HEK293 (cell line): ENCODE results near the gene LY6G5B.

Source experiments
- CTCF ChIA-PET: fragments of 350-600 bp; formaldehyde crosslinking; extraction: SDS; loops from one replicate; lab custom pipeline; 2021; ENCODE audit warnings: antibody characterized with exemption; lab: Yijun Ruan, JAX
- POLR2A ChIA-PET: fragments of 300-600 bp; formaldehyde crosslinking; extraction: SDS; loops from one replicate; lab custom pipeline; 2020; ENCODE audit warnings: antibody characterized with exemption, inconsistent platforms; lab: Yijun Ruan, JAX
- H3K27ac ChIP-seq: fragments of 200-500 bp; sonication (Bioruptor generic); 2 replicates; pipeline ENCODE4 v1.5.1; 2014; ENCODE audit warnings: low read depth, low read length, control low read depth, inconsistent platforms; ENCODE audit errors: extremely low read depth
- H3K36me3 ChIP-seq, 2 experiments: fragments of 200-500 bp in 1 of 2; sonication (Bioruptor generic) in 1 of 2; 1 replicate in 1 of 2; 2 replicates in 1 of 2; pipeline ENCODE4 v1.5.1; 2014 to 2017; ENCODE audit warnings: inconsistent platforms in 2 of 2, low read length in 2 of 2; ENCODE audit not compliant: control insufficient read depth in 2 of 2, insufficient read depth in 1 of 2
- H3K4me1 ChIP-seq: fragments of 200-500 bp; sonication (Bioruptor generic); 2 replicates; pipeline ENCODE4 v1.5.1; 2014; ENCODE audit warnings: mild to moderate bottlenecking, low read length, inconsistent platforms; ENCODE audit not compliant: control insufficient read depth, insufficient read depth
- H3K4me3 ChIP-seq: 2 replicates; pipeline ENCODE4 v1.5.1; 2011; ENCODE audit warnings: low read depth, mild to moderate bottlenecking, control low read depth, low read length, moderate library complexity
- H3K9me3 ChIP-seq: fragments of 200-500 bp; sonication (Bioruptor generic); 2 replicates; pipeline ENCODE4 v1.5.1; 2014; ENCODE audit warnings: low read depth, low read length, inconsistent platforms; ENCODE audit not compliant: control insufficient read depth, insufficient read depth
- EGR2 ChIP-seq: fragments of 450-650 bp; formaldehyde crosslinking; IDR thresholded peaks from 2 replicates; pipeline ENCODE4 v1.5.1; 2016; ENCODE audit warnings: low read depth, missing biosample characterization, missing genetic modification characterization
- KLF8 ChIP-seq: fragments of 450-650 bp; formaldehyde crosslinking; IDR thresholded peaks from 2 replicates; pipeline ENCODE4 v1.5.1; 2016; ENCODE audit warnings: missing biosample characterization, missing genetic modification characterization
- MZF1 ChIP-seq: fragments of 450-650 bp; formaldehyde crosslinking; IDR thresholded peaks from 2 replicates; pipeline ENCODE4 v1.5.1; 2017; ENCODE audit warnings: missing biosample characterization, missing genetic modification characterization, borderline replicate concordance
- OSR2 ChIP-seq: fragments of 450-650 bp; formaldehyde crosslinking; IDR thresholded peaks from 2 replicates; pipeline ENCODE4 v1.5.1; 2016; ENCODE audit warnings: missing biosample characterization, missing genetic modification characterization
- PATZ1 ChIP-seq: fragments of 450-650 bp; formaldehyde crosslinking; IDR thresholded peaks from 2 replicates; pipeline ENCODE4 v1.5.1; 2016; ENCODE audit warnings: missing biosample characterization, missing genetic modification characterization
- PBX3 ChIP-seq: sonication (generic); formaldehyde crosslinking; IDR thresholded peaks from 2 replicates; pipeline ENCODE4 v1.8.1; 2022; ENCODE audit warnings: mild to moderate bottlenecking, moderate library complexity, missing genetic modification reagents
- REPIN1 ChIP-seq: fragments of 450-650 bp; formaldehyde crosslinking; IDR thresholded peaks from 2 replicates; pipeline ENCODE4 v1.5.1; 2017; ENCODE audit warnings: missing biosample characterization, missing genetic modification characterization, low read depth
- SP2 ChIP-seq: fragments of 450-650 bp; formaldehyde crosslinking; IDR thresholded peaks from 2 replicates; pipeline ENCODE4 v1.5.1; 2016; ENCODE audit warnings: missing biosample characterization, missing genetic modification characterization
- SP3 ChIP-seq: fragments of 450-650 bp; formaldehyde crosslinking; IDR thresholded peaks from 2 replicates; pipeline ENCODE4 v1.5.1; 2016; ENCODE audit warnings: missing biosample characterization, missing genetic modification characterization
- SP7 ChIP-seq: fragments of 450-650 bp; formaldehyde crosslinking; IDR thresholded peaks from 2 replicates; pipeline ENCODE4 v1.5.1; 2016; ENCODE audit warnings: missing biosample characterization, missing genetic modification characterization
- ZBTB26 ChIP-seq: fragments of 450-650 bp; formaldehyde crosslinking; optimal IDR thresholded peaks from 2 replicates; pipeline ENCODE3; 2016; ENCODE audit warnings: missing biosample characterization, mild to moderate bottlenecking, missing genetic modification characterization
- ZFHX2 ChIP-seq: fragments of 450-650 bp; formaldehyde crosslinking; conservative IDR thresholded peaks from 2 replicates; pipeline ENCODE4 v1.5.1; 2016; ENCODE audit warnings: missing biosample characterization, missing genetic modification characterization
- ZNF10 ChIP-seq: fragments of 450-650 bp; formaldehyde crosslinking; IDR thresholded peaks from 2 replicates; pipeline ENCODE4 v1.5.1; 2017; ENCODE audit warnings: missing biosample characterization, missing genetic modification characterization
- ZNF140 ChIP-seq: fragments of 450-650 bp; formaldehyde crosslinking; IDR thresholded peaks from 2 replicates; pipeline ENCODE4 v1.5.1; 2016; ENCODE audit warnings: missing biosample characterization, missing genetic modification characterization
- ZNF16 ChIP-seq: fragments of 450-650 bp; formaldehyde crosslinking; IDR thresholded peaks from 2 replicates; pipeline ENCODE4 v1.5.1; 2016; ENCODE audit warnings: low read depth, missing biosample characterization, missing genetic modification characterization
- ZNF174 ChIP-seq: fragments of 450-650 bp; formaldehyde crosslinking; IDR thresholded peaks from 2 replicates; pipeline ENCODE4 v1.5.0; 2017; ENCODE audit warnings: missing biosample characterization, mild to moderate bottlenecking, missing genetic modification characterization
- ZNF184 ChIP-seq: fragments of 450-650 bp; IDR thresholded peaks from 2 replicates; pipeline ENCODE4 v1.5.1; 2018; ENCODE audit warnings: missing biosample characterization, mild to moderate bottlenecking, missing genetic modification characterization
- ZNF274 ChIP-seq, 2 experiments: fragments of 200-500 bp in 1 of 2; fragments of 450-650 bp in 1 of 2; sonication (Bioruptor generic) in 1 of 2; formaldehyde crosslinking in 1 of 2; IDR thresholded peaks; 2 replicates each; pipeline versions ENCODE4 v1.5.1 to v1.6.1; 2014 to 2016; ENCODE audit warnings: borderline replicate concordance in 1 of 2, inconsistent platforms in 1 of 2, low read length in 1 of 2, missing biosample characterization in 1 of 2, missing genetic modification characterization in 1 of 2
- ZNF341 ChIP-seq: fragments of 450-650 bp; formaldehyde crosslinking; IDR thresholded peaks from 2 replicates; pipeline ENCODE4; 2016; ENCODE audit warnings: low read depth, missing biosample characterization, missing genetic modification characterization
- ZNF366 ChIP-seq: fragments of 450-650 bp; formaldehyde crosslinking; conservative IDR thresholded peaks from 2 replicates; pipeline ENCODE4 v1.5.1; 2016; ENCODE audit warnings: missing biosample characterization, missing genetic modification characterization
- ZNF449 ChIP-seq: fragments of 450-650 bp; formaldehyde crosslinking; IDR thresholded peaks from 2 replicates; pipeline ENCODE4 v1.5.1; 2017; ENCODE audit warnings: missing biosample characterization, mild to moderate bottlenecking, missing genetic modification characterization, moderate library complexity
- ZNF549 ChIP-seq: fragments of 450-650 bp; IDR thresholded peaks from 2 replicates; pipeline ENCODE4 v1.5.1; 2018; ENCODE audit warnings: missing biosample characterization, missing genetic modification characterization, mild to moderate bottlenecking, inconsistent platforms, moderate library complexity
- ZNF561 ChIP-seq: fragments of 450-650 bp; IDR thresholded peaks from 2 replicates; pipeline ENCODE4 v1.5.1; 2018; ENCODE audit warnings: missing biosample characterization, missing genetic modification characterization, borderline replicate concordance
- ZNF580 ChIP-seq: fragments of 450-650 bp; formaldehyde crosslinking; IDR thresholded peaks from 2 replicates; pipeline ENCODE4 v1.5.1; 2016; ENCODE audit warnings: missing biosample characterization, missing genetic modification characterization
- ZNF624 ChIP-seq: fragments of 450-650 bp; formaldehyde crosslinking; IDR thresholded peaks from 2 replicates; pipeline ENCODE4 v1.5.1; 2017; ENCODE audit warnings: missing biosample characterization, missing genetic modification characterization
- ZNF629 ChIP-seq: fragments of 450-650 bp; formaldehyde crosslinking; IDR thresholded peaks from 2 replicates; pipeline ENCODE4 v1.5.1; 2017; ENCODE audit warnings: missing biosample characterization, missing genetic modification characterization
- ZNF660 ChIP-seq: fragments of 450-650 bp; IDR thresholded peaks from 2 replicates; pipeline ENCODE4 v1.5.1; 2018; ENCODE audit warnings: missing biosample characterization, mild to moderate bottlenecking, missing genetic modification characterization
- ZNF707 ChIP-seq: fragments of 450-650 bp; formaldehyde crosslinking; IDR thresholded peaks from 2 replicates; pipeline ENCODE4 v1.5.1; 2016; ENCODE audit warnings: missing biosample characterization, missing genetic modification characterization
- ZSCAN16 ChIP-seq: fragments of 450-650 bp; formaldehyde crosslinking; IDR thresholded peaks from 2 replicates; pipeline ENCODE4 v1.5.1; 2016; ENCODE audit warnings: missing biosample characterization, missing genetic modification characterization
- ZSCAN30 ChIP-seq: fragments of 450-650 bp; IDR thresholded peaks from 2 replicates; pipeline ENCODE4 v1.5.1; 2018; ENCODE audit warnings: missing biosample characterization, mild to moderate bottlenecking, missing genetic modification characterization, moderate library complexity
- ZXDB ChIP-seq: fragments of 450-650 bp; formaldehyde crosslinking; IDR thresholded peaks from 2 replicates; pipeline ENCODE4 v1.5.1; 2016; ENCODE audit warnings: missing biosample characterization, missing genetic modification characterization

Gene LY6G5B

GRCh38 chr6:31660381-31661261 is 9.2 kb upstream of the LY6G5B start, which contains the start of gene C6orf47:
TSS of gene C6orf47 (minus strand) at chr6:31660778. CDS start at chr6:31659947, 831 bp downstream.
- ChIA-PET POLR2A (interaction anchor here (0.6 to 7.4 kb wide), 39 partner anchors 8 to 1311 kb away, joined by 3 to 180 read pairs (median 5); partner anchors contain the start of genes ABHD16A, APOM, ATP6V1G2 and BAG6), CTCF (interaction anchor here (0.5 to 1.5 kb wide), 10 partner anchors 9 to 595 kb away, joined by 3 to 16 read pairs (median 4); partner anchors contain the start of gene BAG6)
- peaks cover 0 to 51% of the 10 kb centered on the region in 2 experiments; a peak in 2 of 3 replicates for H3K36me3 ChIP-seq
- H3K4me1 ChIP-seq, result peaks cover 6% of the 10 kb centered on the region; the same call in 1 of the 2 replicates
- peak within 1 kb of the TSS; percentile 67 for H3K4me3 ChIP-seq
- peak within 1 kb of the TSS; percentile 73 for H3K27ac ChIP-seq
- H3K9me3 ChIP-seq, result no peaks in the 10 kb centered on the region
- TF ChIP-seq ZNF10 (0 out of 2 replicates have a peak, but pooled peaks have one; percentile 31), PBX3 (peak; percentile 66; the same call in 1 of the 2 replicates), ZSCAN30 (tag by site-specific recombination) (peak; percentile 96), ZNF140 (tag by site-specific recombination) (no peak), ZSCAN16 (tag by site-specific recombination) (0 out of 2 replicates have a peak, but pooled peaks have one; percentile 9), ZNF449 (tag by site-specific recombination) (no peak), ZNF580 (tag by site-specific recombination) (0 out of 2 replicates have a peak, but pooled peaks have one; percentile 9), SP7 (0 out of 2 replicates have a peak, but pooled peaks have one; percentile 43), ZNF624 (tag by site-specific recombination) (no peak), ZXDB (tag by site-specific recombination) (peak; percentile 64; the same call in 1 of the 2 replicates), SP2 (peak; percentile 92), ZNF174 (tag by site-specific recombination) (no peak), ZNF274 (IDR thresholded peaks at IDR 0.05; ENCODE audit: low read length) (no peak), ZNF274 (tag by site-specific recombination; IDR thresholded peaks at IDR 0.05; ENCODE audit: borderline replicate concordance) (no peak), OSR2 (peak; percentile 49), ZNF341 (tag by site-specific recombination) (peak; percentile 66), ZNF16 (tag by site-specific recombination) (no peak), PATZ1 (peak; percentile 88), ZNF549 (tag by site-specific recombination) (no peak), ZNF184 (tag by site-specific recombination) (no peak), MZF1 (tag by site-specific recombination) (peak; percentile 75; the same call in 1 of the 2 replicates), ZNF629 (tag by site-specific recombination) (peak; percentile 58; the same call in 1 of the 2 replicates), EGR2 (tag by site-specific recombination) (peak; percentile 64; the same call in 1 of the 2 replicates), SP3 (tag by site-specific recombination) (peak; percentile 84), ZNF561 (peak; percentile 88), ZBTB26 (tag by site-specific recombination) (peak; percentile 95), REPIN1 (tag by site-specific recombination) (0 out of 2 replicates have a peak, but pooled peaks have one; percentile 42), ZNF660 (tag by site-specific recombination) (peak; percentile 88), ZNF366 (tag by site-specific recombination) (no peak), ZNF707 (tag by site-specific recombination) (no peak), ZFHX2 (tag by site-specific recombination) (peak; percentile 74), KLF8 (tag by site-specific recombination) (peak; percentile 60)
